Measurements from ENCODE around the gene CYP26B1. TPM values are rescaled to one million over a fixed set of nuclear protein-coding genes. Genes with fewer than 3 reads are reported as not detected.

The CYP26B1 gene
- total RNA-seq, 1 donor from 2014 or later: 1.9 TPM

GRCh38 chr2:72154386-72154975 is 6.8 kb upstream of the CYP26B1 start:
- no peak for ATAC-seq

DNA sequence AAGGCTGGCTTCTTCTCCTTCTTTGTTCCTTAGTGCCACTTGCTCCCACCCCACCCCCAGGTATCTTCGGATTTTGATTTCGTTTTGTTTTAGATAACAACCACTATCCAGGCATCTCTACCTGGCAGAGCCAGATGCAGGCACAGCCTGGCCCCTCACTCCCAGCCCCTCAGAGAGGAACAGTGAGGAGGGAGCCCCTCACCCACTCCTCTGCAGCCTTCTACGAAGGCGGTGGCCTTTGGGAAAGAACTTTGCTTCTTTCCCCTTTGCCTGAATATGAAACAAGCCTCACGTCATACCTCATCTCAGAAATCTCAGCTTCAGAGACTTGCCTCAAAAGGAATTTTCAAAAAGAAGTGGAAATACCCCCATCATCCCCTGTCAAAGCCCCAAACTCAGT is 6.3 kb upstream of the CYP26B1 start:
- ATAC-seq: no peak

DNA sequence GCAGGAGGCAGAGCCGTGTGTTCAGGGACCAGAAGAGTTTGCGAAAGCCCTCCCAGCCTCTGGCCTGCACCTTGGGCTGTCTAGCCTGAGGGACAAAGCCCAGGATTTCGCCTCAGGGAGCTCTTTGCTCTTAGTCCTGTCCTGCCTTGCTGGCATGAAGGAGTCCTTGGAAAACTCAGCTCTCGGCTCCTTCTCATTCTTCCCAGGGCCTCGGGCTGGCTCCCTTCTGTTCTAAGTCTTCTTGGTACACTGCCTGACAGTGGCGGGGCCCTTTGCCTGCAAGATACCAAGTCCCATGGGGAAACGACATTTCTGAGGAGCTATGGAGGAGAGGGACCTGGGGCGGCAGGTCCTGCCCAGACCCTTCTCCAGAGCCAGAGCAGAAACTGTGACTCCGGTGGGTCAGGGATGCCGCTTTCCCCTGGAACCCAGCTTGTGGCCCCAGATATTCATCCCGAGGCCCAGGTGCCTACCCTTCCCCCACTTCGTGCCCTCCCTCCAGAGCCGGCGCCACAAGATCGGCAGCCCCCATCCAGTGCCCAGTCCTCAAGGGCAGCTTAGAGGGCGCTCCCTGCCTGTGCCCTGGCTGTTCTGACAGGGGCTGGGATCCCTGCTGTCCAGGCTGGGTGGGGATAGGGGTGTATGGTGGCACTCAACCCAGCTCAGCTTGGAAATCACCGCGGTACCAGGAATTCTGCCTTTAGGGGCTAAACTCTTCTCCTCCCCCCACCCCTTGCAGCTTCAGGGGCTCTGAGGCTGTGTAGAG is 5.5 kb upstream of the CYP26B1 start:
- no peak for ATAC-seq

GRCh38 chr2:72150861-72151356 is 3.2 kb upstream of the CYP26B1 start:
- ATAC-seq: no peak

DNA sequence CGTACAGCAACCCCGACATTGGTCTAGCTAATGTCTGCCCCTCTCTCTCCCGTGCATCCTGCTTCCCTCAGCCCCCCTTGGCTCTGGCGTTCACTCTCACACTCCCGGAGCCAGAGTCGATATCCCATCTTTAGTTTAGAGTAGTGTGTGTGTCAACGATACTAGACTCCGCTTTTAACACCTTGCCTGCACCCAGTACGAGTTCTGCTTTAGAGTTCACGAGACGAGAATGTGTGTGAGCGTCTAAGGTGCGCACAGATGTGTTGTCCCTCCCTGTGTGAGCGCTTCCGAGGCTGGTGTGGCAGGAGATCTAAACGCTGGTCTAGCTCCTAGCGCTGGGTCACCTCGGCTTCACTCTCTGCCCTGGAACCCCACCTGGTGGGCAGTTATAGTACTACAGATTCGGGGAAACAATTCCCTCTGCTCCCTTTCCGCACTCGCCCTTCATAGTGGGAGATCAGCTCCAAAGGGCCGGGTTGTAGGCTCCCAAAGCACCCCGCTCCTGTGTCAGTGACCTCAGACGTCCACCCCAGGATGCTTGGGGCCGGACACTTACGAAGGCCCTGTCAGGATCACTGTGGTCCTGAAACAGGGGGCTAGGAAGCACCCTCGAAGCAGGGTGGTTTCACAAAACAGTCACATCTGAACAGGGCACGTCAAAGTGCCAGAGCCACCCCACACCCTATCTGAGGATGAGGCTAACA is 2.6 kb upstream of the CYP26B1 start:
- ATAC-seq: peak; percentile 91

DNA sequence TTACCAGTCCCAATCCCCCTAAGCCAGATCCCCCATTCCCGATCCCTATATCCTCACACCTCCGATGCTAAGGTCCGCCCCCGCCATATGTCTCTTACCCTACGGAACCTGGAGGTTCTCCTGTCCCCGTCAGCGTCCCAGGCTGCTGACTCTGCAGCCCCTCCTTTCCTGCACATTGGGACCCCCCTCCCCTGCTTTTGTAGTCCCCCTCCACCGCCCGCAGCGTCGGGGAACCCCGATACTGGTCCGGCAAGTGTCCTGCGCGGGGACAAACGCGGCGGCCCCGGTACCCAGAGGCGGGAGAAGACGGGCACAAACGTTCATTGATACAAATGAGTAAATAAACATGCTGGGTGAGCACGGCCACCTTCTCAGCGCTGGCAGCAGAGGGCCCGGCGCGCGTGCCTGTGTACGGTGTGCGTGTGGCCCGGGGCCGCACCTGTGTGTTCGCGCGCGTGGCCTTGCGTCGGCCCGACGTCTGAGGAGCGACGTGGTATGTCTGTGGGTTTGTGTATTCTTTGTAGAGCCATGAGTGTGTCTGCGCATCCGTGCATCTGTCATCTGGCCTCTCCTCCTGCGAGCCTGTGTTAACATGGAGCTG is 2.0 kb upstream of the CYP26B1 start:
- ATAC-seq: peak; percentile 41

DNA sequence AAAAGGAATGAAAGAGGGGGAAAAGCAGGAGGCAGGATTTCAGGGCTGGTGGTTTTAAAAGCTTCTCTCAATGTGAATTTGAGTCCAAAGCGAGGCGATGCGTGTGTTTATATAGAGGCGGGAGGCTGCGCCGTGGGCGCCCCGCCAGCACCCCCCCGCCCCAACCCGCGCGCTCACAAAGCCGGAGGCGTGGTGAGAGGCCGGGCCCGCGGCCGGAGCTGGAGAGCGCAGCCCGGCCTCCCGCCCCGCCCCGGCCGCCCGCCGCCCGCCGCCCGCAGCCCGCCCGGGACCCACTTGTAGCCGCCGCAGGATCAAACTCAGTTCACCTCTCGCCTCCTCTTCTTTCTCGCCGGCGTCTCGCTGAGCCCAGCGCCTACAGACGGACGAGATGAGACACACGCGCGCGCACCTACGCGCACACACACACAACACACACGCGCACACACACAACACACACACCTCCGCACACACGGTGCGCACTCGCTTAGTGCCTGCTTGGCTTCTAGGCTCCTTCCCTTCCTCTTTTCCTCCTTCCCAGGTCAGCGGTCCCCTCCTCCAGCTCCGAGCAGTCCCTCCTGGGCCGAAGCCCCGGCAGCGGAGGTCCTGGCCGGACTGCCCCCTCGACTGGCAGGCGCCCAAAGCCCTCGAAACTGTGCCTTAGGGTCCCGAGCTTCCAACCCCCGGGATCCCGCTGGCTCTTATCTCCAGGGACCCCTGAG is 1.3 kb upstream of the CYP26B1 start:
- no peak for ATAC-seq

DNA sequence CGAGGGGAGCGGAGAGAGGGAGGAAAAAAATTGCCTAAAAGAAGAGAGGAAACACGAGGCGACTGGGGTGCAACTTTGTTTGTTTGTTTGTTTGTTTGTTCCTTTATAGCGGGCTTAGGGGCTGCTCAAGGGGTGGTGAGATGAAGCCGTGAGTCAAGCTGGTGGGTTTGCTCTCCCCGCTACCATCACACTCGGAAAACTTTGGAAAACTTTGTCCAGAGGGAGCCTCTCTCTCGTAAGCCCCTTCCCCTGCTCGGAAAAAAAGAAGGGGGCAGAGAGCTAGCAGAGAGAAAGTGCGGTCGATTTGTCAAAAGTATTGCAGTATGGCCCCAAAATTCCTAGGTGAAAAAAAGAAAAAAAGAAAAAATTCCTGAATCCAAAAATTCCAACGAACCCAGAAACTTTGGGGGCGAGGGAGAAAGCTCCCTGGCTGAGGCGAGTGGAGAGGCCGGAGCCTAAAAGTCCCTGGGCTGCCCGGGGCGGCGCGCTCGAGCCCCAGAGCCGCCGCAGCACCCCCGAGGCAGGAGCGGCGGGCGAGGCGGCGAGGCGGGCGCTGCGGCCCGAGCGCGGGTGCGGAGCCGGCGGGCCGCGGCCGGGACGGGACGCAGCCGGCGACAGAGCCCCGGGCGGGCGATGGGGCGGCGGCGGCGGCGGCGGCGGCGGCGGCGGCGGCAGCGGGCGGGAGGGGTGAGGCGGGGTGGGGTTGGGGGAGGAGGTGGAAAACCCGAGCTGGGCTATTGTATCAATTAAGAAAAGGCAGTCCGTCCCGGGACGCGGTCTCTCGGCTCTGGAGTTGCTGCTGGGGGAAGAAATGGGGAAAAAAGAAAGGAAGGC is 558 bp upstream of the CYP26B1 start:
- ATAC-seq: no peak

DNA sequence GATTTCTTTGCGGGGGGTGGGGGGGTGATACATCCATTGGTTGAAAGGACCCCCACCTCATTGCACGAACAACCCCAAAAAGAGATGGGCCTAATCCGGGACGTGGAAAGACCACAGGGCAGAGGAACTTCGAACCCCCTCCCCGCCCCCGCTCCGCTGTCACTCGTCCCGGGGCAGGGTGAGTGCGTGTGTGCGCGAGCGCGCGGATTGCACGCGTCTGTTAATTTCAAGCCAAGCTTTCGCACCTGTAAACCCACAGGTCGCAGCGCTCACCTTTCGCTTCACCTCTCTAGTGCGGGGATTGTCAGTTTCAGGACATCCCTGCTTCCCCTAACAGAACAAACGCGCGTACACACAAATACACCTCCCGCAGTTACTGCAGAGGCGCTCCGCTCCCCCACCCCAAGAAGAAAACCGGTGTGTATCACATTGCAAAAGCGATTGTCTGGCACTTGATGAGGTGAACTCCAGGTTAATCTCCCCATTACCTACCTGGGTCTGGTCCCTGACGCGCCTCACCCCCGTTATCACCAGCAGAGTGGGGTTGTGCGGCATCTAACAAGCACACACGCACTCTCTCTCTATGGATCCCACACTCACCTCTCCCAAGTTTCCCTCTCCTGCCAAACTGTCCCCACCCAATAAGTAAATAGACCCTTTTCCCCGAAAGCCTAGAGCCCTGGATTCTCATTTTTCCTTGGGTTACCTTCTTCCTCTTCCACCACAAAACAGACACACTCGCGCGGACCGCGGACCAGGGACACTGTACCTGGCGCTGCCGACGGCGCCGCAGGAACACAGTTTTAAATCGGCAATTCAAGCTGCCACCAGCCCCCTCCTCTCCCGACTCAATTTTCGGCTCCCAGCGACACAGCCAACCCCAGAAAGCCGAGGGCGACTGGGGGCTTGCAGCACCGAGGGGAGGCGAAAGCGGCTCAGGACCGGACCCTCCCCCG is 1.0 kb downstream of the CYP26B1 start:
- ATAC-seq: no peak

DNA sequence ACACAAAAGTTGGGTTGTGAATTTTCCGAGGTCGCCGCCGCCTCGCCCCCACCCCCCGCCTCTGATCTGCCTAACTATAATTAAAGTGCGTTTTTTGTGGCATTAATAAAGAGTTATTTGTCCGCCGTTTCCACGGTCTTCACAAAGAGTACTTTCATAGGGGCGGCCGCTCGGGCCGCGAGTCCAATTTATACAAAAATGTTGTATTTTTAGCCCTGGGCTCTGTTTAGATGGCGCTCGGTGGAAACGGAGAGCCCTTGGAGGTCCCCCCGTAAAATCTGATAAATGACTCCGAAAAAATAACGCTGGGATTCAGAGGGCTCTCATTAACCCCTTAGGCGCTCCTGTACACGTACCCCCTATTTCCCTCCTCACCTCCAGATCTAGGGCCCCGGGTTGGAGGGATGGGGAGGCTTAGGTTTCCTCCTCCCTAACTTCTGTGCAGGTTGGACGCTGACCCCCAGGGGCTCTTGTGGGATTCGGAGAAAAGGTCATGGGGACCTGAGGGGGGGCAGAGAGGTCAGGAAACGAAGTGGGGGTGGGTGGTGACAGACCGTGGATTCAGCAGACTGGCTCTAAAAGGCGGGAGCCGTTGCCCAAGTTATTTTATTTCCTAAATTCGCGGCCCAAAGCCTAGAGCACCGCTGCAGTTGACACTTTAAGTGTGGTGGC is 1.9 kb downstream of the CYP26B1 start:
- no peak for ATAC-seq

DNA sequence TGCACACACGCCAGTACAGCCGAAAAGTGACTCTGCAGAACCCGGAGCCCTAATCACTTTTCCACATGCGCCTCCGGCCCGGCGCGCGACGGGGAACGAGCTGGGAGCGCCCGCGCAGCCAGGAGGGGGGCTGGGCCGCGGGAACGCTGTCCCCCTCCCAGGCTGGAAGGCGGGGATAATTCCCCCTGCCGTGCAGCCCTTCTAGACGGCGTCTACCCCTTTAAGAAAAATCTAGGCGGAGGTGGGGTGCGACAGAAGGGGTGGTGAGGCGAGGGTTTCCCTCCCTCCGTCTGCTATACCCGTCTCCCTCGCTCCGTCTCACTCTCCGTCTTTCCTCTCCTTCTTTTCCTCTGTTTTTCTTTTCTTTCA is 2.4 kb downstream of the CYP26B1 start:
- no peak for ATAC-seq

DNA sequence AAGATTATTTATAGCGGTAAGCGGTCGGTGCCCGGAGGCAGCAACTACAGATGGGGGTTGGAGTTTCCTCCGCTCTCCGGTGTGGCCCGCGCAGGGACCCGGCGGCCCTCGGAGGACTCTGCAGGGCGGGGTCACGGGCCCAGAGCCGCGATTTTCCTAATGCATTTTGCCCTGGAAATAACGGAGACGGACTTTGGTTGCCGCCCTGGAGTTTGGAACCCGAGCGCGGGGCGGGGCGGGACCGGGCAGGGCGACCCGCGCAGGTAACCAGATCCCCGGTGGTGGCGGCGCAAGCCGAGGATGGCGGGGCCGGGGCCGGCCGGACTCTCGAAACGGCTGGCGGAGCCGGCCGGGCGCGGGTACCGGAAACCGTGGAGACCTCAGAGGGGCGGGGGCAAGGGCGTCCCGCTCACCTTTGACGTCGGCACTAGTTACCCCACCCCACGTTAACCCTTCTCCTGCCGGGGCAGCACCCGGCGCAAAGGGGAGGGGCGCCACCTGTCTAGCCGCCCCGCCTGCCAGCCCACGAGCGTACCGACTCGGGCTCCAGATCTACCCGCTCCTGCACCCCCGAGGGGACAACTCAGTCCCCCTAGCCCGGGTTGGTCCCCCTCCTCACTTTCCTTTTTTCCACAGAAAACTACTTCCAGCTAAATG is 2.9 kb downstream of the CYP26B1 start:
- ATAC-seq: peak; percentile 46

GRCh38 chr2:72144274-72144631 is 3.4 kb downstream of the CYP26B1 start:
- ATAC-seq: no peak

DNA sequence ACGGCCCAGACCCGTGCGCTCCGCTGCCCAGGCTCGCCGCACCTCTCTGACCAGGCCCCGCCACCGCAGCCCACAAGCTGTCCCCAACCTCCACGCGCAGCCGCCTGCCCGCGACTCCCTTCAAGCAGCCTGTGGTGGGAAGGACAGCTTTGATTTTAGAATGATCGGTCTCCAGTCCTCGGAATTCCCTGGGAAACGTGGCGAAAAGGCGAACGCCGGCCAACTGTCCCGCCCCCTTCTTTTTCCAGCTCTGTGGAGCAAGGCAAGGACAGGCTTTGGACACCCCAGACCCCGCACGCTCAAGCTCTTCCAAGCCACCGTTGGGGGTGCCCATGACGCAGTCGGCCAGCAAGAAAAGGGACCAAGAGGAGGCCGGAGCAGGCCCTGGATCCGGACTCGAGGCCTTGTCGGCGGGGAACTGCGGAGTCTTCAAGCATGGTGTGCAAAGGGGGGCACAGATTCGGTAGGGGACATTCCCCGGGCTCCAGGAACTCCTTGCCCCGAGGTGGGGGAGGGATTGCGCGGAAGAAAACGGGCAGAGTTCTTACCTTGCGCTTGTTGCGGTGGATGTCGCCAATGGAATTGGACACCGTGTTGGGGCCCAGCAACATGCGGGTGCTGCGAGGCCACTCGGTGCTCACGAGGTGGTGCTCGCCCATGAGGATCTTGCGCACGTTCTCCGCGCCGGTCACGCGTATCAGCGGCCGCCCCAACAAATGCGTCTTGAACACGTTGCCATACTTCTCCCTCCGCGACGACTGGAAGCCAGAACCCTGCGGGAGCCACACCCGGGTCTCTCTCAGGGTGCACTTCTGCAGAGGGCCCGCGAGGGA is 4.0 kb downstream of the CYP26B1 start:
- no peak for ATAC-seq

- peak; percentile 30 for ATAC-seq
Measured at GRCh38 chr2:72142570-72143440, 4.9 kb downstream of the CYP26B1 start.

GRCh38 chr2:72141881-72142451 is 5.7 kb downstream of the CYP26B1 start:
- no peak for ATAC-seq

DNA sequence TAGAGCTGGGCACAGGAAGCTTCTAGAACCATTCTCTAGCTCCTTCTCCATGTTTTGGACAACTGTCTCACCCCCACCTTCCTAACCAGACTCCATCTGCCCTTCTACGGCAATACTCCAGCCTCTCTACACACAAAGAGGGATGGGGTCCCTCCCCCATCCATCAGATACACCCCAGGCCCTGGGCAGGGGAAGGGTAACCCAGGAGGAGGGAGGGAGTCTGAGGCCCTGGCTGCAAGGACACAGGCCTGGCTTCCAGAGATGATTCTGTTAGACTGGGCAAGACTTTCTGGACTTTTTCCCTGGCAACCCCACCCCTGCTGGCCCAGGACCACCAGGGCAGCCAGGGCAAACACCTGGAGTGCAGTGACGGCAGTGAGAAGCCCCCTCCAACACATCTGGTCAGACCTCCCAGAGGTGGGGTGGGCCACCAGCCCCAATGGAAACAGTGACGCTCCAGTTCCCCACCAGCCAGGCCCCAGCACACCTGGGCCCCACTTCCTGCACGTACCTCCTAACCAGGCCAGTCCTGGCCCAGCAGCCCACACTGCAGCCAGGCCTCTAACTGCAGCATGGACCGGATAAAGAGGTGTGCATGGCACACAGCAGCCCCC is 6.5 kb downstream of the CYP26B1 start:
- no peak for ATAC-seq

Data from esophagus mucosa (tissue), 1 donor.